Fibroblast of skin of abdomen (primary cell): ENCODE results near the gene GPANK1.

ENCODE experiments used
- DNase-seq: peaks from one replicate; pipeline ENCODE4 v3.0.0-alpha.2; 2013

GPANK1 gene

DNA sequence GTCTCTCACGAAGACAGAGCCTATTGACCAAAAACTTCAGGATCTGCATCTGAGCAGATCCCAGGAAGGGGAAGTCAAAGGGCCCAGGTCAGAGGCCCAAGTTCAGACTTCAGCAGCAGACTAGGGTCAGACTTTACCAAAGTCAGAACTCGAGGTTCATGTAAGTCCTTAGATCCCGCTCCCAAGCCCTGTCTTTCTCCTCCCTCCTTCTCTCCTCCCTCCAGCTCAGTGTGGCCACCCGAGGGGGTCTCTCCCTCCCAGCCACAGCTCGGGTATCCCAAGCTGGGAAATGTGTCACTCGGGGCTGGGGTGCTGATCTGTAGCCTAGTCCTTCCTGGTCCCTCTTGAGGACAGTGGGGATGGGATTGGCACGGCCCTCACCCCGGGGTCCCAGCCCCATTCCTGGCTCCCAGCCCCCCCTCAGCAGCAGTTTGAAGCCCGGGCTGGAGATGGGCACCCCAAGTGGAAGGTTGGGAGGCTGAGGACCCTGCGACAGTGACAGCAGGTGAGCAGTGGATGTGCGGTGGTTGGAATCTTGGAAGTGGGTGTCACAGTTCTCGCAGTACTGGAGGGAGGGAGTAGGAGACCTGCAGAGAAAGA, 2.6 kb downstream of the GPANK1 start:
- no peak for DNase-seq

DNA sequence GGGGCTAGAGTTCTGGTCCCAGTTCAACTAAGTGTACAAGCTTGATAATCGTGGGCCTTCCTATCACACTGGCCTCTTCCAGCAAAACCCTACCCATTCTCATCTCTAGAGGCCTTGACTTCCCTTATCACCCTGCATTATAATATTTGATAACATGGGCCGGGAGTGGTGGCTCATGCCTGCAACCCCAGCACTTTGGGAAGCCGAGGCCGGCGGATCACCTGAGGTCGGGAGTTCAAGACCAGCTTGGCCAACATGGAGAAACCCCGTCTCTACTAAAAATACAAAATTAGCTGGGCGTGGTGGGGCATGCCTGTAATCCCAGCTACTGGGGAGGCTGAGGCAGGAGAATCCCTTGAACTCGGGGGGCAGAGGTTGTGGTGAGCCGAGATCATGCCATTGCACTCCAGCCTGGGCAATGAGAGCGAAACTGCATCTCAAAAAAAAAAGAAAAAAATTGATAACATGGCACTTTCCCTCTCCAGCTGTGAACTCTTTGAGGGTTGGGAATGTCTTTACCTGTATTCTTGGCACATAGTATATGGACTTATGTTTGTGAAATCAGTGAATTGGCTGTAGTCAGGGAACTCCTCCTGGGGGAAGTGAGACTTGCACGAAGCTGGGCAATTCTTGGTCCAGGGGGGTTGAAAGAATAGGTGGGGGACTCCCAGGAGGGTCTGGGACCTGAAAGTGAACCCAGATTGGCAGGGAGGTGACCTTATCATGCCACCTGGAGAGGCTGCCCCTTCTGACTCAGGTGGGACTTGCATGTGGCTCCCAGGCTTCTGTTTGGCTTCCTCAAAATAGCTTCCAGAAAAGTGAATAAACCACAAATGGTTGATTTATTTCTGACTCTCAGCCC, 3.3 kb downstream of the GPANK1 start:
- DNase-seq, result no peak

DNA sequence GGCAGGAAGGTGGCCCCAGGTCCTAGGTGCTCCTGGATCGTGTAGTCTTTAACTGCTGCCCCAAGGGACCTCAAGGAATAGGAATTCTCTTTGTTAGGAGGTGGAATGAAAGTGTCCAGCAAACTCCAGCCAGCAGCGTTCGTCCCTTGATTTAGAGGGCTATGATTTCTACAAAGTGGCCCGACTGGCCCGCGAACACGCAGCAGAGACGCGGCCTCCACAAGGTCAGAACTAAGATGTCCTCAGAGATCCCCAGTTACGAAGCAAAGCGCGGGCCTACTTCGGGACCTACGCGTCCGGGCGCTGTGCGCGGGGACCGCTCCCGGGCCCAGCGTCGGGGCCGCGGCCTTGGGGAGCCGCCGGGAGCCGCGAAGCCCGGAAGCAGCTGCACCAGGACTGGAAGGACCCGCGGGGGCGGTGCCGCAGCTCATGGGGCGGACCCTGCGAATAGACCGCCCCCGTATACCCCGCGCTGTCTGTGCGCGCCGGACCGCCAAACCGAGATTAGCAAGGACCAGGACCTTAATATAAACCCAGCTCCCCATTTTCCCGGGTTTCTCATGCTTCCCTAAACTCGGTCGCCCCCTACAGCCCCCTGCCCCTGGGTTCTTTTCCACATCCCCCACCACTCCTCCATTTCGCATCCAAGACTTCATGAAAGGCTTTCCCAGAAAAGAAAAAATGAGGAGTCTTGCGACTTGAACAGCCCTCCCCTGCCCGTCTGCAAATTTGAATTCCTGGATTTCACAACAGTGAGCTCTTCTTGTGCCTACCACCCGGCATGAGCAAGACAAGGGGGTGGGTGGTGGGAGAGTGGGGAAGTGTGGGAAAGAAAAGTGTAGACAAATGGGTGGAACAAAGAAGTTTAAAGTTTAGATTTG, 4.2 kb downstream of the GPANK1 start, which contains the start of gene C6orf47:
C6orf47 (minus strand) TSS at position 398 of the 881 bp plus-strand sequence. CDS start 831 bp downstream, outside the sequence.
- DNase-seq, result peak; percentile 78

DNA sequence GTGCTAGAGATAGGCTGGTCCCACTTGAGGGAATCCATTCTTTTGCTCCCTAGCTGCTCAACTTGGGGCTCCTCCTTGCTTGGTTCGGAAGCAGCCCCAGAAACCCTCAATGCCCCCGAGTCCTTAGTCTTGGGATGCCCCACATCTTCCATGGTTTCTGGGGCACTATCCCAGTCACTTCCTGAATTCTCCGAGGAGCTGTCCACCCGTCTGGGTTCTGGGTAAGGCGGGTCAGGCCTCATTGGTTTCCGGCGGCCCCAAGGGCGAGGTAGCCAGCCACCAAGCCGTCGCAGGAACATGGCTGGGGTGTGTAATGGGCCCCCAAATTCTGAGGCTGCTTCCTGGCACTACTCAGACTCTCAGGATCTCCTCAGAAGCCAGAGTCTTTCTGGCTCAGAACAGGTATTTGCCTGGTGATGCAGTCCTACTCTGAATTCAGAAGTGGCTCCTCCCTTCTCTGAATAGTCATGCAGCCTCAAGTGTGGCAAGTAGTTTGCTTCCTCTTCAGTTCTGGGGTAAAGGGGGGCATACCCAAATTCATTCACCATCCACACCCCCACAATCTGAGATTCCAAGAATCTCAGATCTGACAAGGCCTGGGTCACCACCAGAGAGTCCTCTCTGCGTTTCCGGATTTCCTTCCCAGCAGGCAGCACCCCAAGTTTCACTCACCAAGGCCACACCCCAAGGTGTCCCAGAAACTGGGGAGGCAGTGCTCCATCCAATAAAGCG, 5.0 kb downstream of the GPANK1 start:
- DNase-seq, result no peak

DNA sequence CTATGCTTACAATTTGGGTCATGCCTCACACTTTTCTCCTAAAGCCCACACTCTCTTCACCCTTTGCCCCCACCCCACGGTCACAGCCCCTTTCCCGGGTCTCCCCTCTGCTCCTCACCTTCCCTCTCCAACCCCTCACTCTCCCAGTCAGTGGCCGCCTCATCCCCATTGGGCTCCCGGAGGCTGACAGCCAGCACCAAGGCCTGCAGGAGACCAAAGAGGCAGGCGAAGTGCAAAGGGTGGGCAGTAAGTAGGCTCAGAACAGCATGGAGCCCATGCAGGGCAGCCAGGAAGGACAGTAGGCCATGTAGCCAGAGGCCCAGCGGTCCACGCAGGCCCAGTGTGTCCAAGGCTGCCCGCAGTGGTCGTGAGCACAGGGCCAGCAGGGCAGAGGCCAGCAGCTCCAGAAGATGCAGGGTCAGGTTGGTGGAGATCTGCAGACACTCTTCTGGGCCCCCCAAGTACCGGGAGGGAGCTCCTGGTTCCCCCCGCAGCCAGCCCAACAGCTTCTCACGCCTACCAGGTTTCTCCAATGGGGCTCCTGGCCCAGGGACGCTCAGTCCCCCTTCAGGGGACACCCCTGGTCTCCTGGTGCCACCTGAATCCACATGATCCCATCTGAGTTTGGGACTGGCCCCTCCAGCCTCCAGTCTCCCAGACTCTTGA, 5.7 kb downstream of the GPANK1 start:
- no peak for DNase-seq

DNA sequence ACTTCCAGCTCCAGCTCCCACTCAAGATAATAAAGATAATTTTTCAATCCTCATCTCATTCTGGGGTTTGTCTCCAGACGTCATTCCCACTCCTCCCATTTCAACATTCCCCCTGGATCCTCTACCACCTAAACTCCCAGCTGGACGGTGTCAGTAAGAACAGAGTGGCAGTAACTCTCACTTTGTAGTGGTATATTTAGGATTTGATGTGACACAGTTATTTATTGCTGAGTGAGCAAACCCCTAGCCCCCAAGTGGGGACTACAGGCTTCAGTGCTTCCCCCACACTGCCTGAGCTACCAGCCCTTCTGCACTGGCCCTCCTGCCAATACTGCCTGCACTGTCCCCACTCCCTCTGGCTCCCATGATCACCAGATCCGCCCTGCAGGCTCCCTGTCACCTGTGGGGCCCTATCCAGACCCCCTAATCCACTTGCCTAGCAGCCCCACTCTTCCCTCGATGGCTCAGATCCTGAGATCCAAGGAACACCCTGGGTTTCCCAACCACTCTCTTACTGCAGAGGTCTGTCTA, 6.6 kb downstream of the GPANK1 start:
- DNase-seq, result no peak

DNA sequence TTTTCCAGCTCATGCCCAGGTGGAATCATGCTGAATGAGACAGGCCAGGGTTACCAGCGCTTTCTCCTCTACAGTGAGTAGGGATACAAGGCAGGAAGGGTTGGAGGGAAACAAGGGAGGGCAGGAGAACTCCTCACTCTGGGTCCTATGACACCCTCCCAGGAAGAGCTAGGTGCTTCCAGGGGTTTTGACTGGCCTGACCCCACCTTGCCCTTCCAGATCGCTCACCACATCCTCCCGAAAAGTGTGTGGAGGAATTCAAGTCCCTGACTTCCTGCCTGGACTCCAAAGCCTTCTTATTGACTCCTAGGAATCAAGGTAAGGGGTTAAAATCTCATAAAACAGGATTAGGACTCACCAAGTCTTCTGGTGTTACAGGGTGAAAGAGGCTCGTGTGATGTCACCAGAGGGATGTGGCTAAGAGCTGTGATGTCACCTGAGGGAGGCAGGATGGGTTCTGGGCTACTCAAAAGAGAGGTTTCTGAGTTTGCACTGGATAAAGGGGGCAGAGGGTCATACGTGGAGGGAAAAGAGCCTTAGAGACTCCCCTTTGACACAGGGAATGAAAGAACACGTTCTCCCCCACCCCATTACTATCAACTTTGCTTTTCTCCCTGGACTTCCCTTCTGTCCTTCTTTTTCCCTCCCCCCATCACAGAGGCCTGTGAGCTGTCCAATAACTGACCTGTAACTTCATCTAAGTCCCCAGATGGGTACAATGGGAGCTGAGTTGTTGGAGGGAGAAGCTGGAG, 7.2 kb downstream of the GPANK1 start:
- no peak for DNase-seq

DNA sequence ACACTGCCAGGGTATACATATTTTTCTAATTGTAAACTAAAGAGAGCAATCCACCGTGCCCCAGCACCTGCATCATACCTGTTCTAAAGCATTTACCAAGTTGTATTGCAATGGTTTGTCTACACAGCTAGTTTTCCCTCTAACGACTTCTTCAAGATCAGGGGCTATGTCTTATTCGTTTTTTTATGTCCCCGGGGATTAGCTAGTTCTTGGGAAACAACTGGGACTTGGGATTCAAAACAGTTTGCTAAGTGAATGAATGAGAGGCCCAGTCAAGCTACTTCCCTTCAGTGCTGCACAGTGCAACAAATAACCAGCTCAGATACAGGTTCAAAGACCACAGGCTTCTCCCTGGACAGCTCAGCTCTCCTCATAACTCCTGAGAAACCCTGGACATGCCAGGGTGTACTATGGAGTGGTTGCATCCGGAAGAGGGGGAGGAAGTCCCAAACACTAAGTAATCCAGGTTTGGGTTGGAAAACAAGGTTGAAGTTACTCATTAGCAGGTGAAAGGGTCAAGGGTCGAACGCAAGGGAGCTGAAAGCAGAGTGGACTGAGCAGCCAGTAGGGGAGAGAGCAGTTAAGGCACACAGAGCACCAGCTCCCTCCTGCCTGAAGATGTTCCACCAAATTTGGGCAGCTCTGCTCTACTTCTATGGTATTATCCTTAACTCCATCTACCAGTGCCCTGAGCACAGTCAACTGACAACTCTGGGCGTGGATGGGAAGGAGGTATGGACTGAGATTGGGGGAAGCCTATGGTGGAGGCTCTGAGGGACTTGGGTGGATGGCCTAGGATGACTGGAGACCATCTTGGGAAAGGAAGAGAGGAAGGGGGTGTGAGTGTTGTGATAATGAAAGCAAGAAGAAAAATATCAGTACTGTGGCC, 9.2 kb downstream of the GPANK1 start, which contains the start of gene APOM:
APOM (plus strand) TSS at position 546 of the 889 bp plus-strand sequence; CDS start at position 619, 73 bp downstream.
- no peak for DNase-seq

DNA sequence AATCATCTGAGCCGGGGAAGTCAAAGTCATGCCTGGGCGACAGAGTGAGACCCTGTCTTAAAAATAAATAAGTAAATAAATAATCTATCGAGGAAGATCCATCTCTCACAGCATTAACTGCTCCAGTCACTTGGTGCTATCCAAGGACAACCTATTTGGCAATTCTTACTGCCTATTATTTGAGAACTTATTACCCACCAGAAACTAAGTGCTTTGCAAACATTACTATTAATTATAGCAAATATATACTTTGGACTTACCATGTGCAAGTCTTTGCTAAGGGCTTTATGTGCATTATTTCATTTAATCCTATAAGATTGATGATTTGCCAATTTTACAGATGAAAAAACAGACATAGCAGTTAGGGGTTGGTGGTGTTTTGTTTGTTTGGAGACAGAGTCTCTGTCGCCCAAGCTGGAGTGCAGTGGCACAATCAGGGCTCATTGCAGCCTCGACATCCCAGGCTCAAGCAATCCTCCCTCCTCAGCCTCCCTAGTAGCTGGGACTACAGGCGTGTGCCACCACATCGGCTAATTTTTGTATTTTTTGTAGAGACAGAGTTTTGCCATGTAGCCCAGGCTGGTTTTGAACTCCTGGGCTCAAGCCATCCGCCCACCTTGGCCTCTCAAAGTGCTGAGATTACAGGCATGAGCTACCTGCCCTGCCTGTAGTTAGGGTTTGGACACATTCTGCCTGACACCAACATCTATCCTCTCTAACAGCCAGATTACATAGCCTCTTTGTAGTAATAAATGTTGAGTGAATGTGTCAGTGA, 10.0 kb downstream of the GPANK1 start:
- DNase-seq, result no peak

DNA sequence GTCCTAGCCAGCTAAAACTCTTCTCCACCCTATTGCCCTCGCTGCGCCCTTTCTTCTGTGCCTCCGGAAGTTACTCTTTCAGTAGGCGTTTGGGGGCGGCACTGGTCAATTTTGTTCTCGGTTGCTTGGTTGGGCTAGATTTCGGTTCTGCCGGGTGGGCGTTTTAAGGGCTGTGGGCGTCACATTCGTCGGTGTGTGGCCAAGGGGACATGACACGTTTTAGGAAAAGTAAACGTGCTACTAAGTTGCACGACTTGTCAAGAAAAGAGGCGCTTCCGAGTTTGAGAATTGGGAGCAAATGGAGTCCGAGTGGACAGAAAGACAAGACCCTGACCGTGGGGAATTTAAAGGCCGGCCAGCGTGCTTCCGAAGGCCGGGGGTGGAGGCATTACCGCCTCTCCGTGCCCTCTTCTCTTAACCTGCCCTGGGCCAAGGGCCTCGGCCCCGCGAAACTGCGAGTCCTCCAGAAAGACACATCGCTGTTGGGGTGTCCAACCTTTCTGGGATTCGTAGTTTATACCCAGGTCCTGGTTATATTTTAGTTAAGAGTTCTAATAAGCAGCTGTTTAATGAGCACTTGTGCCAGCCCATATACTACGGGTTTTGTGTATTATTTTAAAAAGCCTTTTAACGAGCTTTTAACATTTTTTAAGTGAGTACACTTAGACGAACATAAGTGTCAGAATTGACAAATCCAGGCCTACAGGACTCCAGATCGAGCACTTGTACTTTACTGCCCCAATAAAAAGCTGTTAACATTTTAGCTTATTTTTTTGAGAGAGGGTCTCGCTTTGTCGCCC, 11.7 kb downstream of the GPANK1 start:
- DNase-seq, result no peak

DNA sequence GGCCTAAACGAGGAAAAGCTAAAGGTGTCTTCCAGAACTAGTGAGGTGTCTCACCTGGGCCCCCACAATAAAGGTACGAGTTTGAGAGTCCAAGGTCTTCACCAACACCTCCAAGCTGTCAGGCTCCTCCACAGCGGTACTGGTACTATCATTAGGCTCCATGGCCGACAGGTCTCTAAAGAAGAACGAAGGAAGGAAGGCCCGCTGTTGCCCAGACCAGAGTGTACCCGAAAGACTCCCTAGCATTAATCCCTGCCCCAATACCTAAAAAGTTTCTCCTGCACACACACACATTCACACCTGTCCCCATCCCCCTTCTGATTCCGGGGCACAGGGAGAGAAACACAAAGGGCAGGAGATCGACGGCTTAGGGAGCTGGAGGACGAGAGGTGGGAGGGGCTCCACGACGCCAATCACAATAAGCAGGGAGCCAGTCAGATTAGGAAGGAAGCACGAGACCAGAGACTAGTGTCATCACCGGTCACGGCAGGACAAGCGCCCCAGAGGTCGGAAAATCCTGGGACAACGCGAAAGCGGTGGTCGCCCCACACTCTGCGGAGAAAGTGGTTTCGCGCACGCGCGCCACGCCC, 13.1 kb downstream of the GPANK1 start:
- DNase-seq, result peak; percentile 64

DNA sequence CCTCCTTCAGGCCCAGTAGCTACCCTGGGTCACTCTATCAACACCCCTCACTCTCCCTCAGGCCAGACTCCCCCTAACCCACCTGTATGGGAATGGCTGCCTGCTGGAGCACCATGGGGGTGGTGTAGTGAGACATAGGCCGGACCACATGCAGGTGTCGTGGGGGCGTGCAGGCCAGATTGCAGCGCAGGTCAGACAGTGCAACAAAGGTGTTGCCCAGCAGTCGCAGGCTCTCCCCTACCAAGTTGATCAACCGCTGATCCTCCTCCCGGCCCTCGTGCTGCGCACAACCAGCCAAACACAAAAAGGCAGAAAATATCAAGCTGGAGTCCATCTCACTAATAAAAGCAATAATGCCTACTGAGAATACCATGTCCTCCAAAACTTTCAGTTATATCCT, 19.5 kb downstream of the GPANK1 start:
- no peak for DNase-seq

DNA sequence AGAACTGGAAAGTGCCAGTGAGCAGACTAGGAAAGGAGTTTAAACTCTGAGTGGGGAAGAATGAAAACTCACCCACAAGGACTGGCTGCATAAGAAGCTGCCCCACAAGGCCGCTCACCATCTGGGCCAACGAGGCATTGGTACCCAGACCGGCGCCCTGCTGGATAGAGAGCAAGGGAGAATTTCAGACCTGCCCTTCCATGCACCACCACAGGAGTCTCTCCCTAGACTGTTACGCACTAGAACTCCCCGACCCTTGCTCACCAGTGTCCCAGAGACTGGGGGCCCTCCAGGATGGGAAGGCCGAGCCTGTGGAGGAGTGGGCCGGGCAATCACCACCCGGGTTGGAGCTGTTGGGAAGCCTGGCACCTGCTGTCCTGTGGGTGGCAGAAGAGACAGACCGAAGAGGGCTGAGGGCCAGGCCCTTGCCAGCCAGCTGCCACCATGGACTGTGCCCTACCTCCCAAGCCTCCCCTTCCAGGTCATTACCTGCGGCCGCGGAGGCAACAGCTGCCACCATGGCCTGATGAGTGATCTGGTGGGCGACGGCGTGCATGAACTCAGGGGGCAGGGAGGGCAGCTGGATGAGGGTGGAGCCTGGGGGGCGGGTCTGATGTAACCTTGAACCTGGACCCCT, 20.9 kb downstream of the GPANK1 start:
- DNase-seq, result no peak

DNA sequence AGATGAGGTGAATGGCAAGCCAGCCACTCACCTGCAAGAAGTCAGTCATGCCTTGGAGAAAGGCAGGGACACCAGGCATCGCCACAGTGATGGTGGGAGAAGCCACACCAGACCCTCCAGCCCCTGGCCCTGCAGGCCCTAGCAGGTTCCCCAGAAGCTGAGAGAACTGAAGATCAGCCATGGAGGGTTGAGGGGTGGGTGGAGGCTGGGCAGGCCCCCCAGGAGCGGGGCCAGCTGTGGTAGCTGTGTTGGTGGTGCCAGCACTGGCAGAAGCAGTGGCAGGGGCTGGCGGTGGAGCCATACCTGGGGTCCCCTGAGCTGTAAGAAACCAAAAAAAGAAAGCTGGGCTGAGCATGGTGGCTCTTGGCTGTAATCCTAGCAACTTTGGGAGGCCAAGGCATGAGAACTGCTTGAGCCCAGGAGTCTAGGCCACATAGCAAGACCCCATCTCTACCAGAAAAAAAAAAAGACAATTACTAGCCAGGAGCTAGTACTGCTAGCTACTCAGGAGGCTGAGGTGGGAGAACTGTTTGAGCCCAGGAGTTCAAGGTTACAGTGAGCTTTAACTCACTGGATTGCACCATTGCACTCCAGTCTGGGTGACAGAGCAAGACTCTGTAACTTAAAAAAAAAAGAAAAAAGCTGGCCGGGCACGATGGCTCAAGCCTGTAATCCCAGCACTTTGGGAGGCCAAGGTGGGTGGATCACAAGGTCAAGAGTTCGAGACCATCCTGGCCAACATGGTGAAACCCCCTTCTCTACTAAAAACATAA, 21.8 kb downstream of the GPANK1 start:
- DNase-seq, result no peak

DNA sequence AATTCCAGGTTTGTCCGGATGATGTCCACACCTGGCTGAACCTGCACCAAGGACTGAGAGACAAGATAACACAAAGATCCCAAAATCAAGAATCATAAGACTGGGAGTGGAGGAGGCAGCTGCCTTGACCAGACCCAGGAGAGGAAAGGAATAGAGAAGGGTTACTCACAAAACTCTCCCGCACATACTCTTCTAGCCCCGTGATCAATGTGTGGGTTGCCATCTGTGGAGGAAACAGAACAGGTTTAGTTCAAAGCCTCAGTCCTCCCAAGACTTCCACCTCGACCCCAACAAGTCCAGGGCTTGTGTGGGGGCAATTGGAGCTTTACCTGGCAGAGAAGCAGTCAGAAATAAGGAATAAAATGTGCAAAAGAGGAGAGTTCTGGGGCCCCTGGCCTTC, 23.4 kb downstream of the GPANK1 start:
- no peak for DNase-seq

DNA sequence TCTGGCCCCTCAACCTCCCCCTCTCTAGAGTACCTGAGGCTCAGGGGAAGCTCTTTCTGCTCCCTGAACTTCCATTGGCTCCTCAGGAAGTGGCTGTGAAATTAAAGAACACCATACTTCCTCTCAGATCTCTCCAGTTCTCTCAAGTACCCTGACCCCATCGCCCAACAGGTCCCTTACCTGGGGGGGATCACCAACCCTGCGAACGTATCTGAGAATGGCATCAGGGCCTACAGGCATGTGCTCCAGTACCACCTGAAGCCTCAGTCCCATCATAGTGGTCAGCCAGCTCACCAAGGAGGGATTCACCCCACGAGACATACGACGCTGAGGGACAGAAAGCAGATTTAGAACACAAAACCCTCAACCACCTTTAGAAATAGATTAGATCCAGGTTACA, 24.2 kb downstream of the GPANK1 start:
- no peak for DNase-seq
